A673 (cell line): ENCODE data around the gene LIPK. TPM values are rescaled to one million over a fixed set of nuclear protein-coding genes. Genes with fewer than 3 reads are reported as not detected.

ENCODE experiments used
- BruUV-seq: library from RNA; stranded (reverse); fragments of 400-500 nt; replicated peaks from 2 replicates; lab custom pipeline; 2021; lab: Mats Ljungman, UMichigan
- CTCF ChIA-PET: fragments of 300-600 bp; sonication (Branson Sonifier 250); formaldehyde crosslinking; loops from one replicate; lab custom pipeline; 2022; ENCODE audit warnings: antibody characterized with exemption; lab: Charles Lee
- POLR2A ChIA-PET: fragments of 300-600 bp; sonication (Branson Sonifier 250); formaldehyde crosslinking; loops from one replicate; lab custom pipeline; 2022; ENCODE audit warnings: antibody characterized with exemption; ENCODE audit not compliant: low non-redundant PET; lab: Charles Lee
- DNase-seq: peaks from one replicate; pipeline ENCODE4 v3.0.0-alpha.2; 2015; ENCODE audit warnings: low spot score
- H3K27ac ChIP-seq: fragments of 200-600 bp; sonication (generic); 2 replicates; pipeline ENCODE4 v1.5.1; 2016; ENCODE audit warnings: mixed run types, low read depth, mild to moderate bottlenecking, mixed read lengths, antibody characterized with exemption, low read length; ENCODE audit not compliant: poor library complexity, severe bottlenecking
- H3K27me3 ChIP-seq: fragments of 200-600 bp; sonication (generic); replicated peaks from 2 replicates; pipeline ENCODE4 v1.6.1; 2017; ENCODE audit warnings: mixed run types, low read depth, mild to moderate bottlenecking, mixed read lengths, antibody characterized with exemption, low read length; ENCODE audit not compliant: insufficient read depth, poor library complexity
- H3K36me3 ChIP-seq: fragments of 200-600 bp; sonication (generic); 2 replicates; pipeline ENCODE4 v1.6.1; 2016; ENCODE audit warnings: mixed run types, mild to moderate bottlenecking, mixed read lengths, antibody characterized with exemption, low read length; ENCODE audit not compliant: insufficient read depth, poor library complexity, severe bottlenecking
- H3K4me1 ChIP-seq: fragments of 200-600 bp; sonication (generic); 2 replicates; pipeline ENCODE4 v1.6.1; 2017; ENCODE audit warnings: mixed run types, mild to moderate bottlenecking, mixed read lengths, antibody characterized with exemption, low read length; ENCODE audit not compliant: insufficient read depth, poor library complexity, severe bottlenecking
- H3K4me3 ChIP-seq: fragments of 200-600 bp; sonication (generic); 2 replicates; pipeline ENCODE4 v1.5.1; 2016; ENCODE audit warnings: low read depth, mixed run types, mild to moderate bottlenecking, mixed read lengths, low read length; ENCODE audit not compliant: poor library complexity, severe bottlenecking
- H3K9me3 ChIP-seq: fragments of 200-600 bp; sonication (generic); 2 replicates; pipeline ENCODE4 v1.6.1; 2016; ENCODE audit warnings: mixed run types, low read depth, mild to moderate bottlenecking, mixed read lengths, antibody characterized with exemption, low read length; ENCODE audit not compliant: poor library complexity, severe bottlenecking
- EZH2 ChIP-seq: fragments of 200-600 bp; sonication (generic); IDR thresholded peaks from 2 replicates; pipeline ENCODE4 v1.6.1; 2017; ENCODE audit warnings: borderline replicate concordance, low read depth, mild to moderate bottlenecking, mixed read lengths, antibody characterized with exemption, low read length; ENCODE audit not compliant: poor library complexity, severe bottlenecking
- intact Hi-C: fragments of 100-400 bp; cut with micrococcal nuclease; formaldehyde crosslinking; loops from one replicate; pipeline ENCODE4 v1.10.0; 2022; ENCODE audit not compliant: unreplicated experiment
- total RNA-seq: library from RNA; stranded (reverse); gene quantifications from 2 replicates; pipeline ENCODE4 v1.2.3, GENCODE V29; 2021
- TF ChIP-seq, protein P1 (sequence below): fragments of 300-800, 200-600 bp; sonication (generic); conservative IDR thresholded peaks from 2 replicates; pipeline ENCODE4 v1.5.1; 2017; ENCODE audit warnings: low read depth, mild to moderate bottlenecking, antibody characterized with exemption, low read length, moderate library complexity, mixed read lengths

Gene LIPK
- total RNA-seq, 1 experiment from 2014 or later = not detected

DNA sequence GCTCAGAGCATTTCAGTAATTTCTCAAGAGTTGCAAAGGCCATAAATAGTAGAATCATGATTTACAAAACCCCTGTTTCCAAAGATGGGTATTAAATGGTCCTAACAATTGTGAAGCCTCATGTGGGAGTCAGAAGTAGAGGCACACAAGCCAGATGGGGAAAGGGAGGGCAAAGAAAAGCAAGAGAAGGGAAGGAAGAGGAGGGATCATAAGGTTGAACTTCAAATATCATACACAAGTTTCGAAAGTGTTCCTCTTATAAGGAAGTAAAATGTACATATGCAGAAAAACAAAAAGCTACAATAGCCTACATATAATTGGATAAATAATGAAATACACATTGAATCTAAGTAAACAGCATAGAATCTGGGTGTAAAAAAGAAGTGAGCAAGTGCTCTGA, 59.8 kb downstream of the LIPK start:
- Histone ChIP-seq H3K4me1 (no peaks in the 10 kb centered on the region), H3K27me3 (no peaks in the 10 kb centered on the region), H3K36me3 (no peaks in the 10 kb centered on the region), H3K4me3 (no peak overlapping the region), H3K9me3 (no peaks in the 10 kb centered on the region), H3K27ac (no peak overlapping the region)
- ChIA-PET CTCF (no interaction called here), POLR2A (no interaction called here)
- TF ChIP-seq EZH2 = no peak
- TF ChIP-seq, protein P1, sequence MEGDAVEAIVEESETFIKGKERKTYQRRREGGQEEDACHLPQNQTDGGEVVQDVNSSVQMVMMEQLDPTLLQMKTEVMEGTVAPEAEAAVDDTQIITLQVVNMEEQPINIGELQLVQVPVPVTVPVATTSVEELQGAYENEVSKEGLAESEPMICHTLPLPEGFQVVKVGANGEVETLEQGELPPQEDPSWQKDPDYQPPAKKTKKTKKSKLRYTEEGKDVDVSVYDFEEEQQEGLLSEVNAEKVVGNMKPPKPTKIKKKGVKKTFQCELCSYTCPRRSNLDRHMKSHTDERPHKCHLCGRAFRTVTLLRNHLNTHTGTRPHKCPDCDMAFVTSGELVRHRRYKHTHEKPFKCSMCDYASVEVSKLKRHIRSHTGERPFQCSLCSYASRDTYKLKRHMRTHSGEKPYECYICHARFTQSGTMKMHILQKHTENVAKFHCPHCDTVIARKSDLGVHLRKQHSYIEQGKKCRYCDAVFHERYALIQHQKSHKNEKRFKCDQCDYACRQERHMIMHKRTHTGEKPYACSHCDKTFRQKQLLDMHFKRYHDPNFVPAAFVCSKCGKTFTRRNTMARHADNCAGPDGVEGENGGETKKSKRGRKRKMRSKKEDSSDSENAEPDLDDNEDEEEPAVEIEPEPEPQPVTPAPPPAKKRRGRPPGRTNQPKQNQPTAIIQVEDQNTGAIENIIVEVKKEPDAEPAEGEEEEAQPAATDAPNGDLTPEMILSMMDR = no peak
- intact Hi-C loops = no loop called here
- no peak for DNase-seq
- BruUV-seq = no TSS peak

GRCh38 chr10:88769384-88769783, 63.3 kb downstream of the LIPK start:
- POLR2A ChIA-PET = no interaction called here
- no peak for DNase-seq
- H3K4me1 ChIP-seq = no peaks in the 10 kb centered on the region
- no peak overlapping the region for H3K4me3 ChIP-seq
- no TSS peak for BruUV-seq
- H3K27ac ChIP-seq = no peak overlapping the region
- H3K9me3 ChIP-seq = no peaks in the 10 kb centered on the region
- H3K36me3 ChIP-seq = no peaks in the 10 kb centered on the region
- H3K27me3 ChIP-seq = no peaks in the 10 kb centered on the region
- TF ChIP-seq, protein P1 = no peak
- TF ChIP-seq EZH2 = no peak
- CTCF ChIA-PET = no interaction called here
- intact Hi-C loops = no loop called here

GRCh38 chr10:88781206-88781605, 75.2 kb downstream of the LIPK start:
- DNase-seq = no peak
- no peaks in the 10 kb centered on the region for H3K4me1 ChIP-seq
- H3K36me3 ChIP-seq = no peaks in the 10 kb centered on the region
- no peak for TF ChIP-seq EZH2
- TF ChIP-seq, protein P1 = no peak
- CTCF ChIA-PET = no interaction called here
- H3K9me3 ChIP-seq = no peaks in the 10 kb centered on the region
- BruUV-seq = no TSS peak
- POLR2A ChIA-PET = no interaction called here
- no peak overlapping the region for H3K4me3 ChIP-seq
- peaks cover 3% of the 10 kb centered on the region for H3K27me3 ChIP-seq
- intact Hi-C loops = no loop called here
- H3K27ac ChIP-seq = no peak overlapping the region
